Retinal pigment epithelial cell (primary cell): ENCODE measurements around the gene PCDHGB1.
"Not testable (repeated sequence)": the region's sequence is repeated elsewhere in the genome, so short reads cannot be mapped to it uniquely, and the experiment has no call there.

Experiments used
- DNase-seq: peaks from one replicate; pipeline ENCODE4 v3.0.0-alpha.2; 2010; ENCODE audit warnings: low read depth
- H3K4me3 ChIP-seq: 2 replicates; pipeline ENCODE4 v1.5.1; 2011; ENCODE audit warnings: mild to moderate bottlenecking, low read length, control low read depth, moderate library complexity
- TF ChIP-seq, protein P1 (sequence below): conservative IDR thresholded peaks from 2 replicates; pipeline ENCODE4 v1.5.1; 2011; ENCODE audit warnings: low read depth, low read length, control low read depth, inconsistent platforms

Gene PCDHGB1

DNA sequence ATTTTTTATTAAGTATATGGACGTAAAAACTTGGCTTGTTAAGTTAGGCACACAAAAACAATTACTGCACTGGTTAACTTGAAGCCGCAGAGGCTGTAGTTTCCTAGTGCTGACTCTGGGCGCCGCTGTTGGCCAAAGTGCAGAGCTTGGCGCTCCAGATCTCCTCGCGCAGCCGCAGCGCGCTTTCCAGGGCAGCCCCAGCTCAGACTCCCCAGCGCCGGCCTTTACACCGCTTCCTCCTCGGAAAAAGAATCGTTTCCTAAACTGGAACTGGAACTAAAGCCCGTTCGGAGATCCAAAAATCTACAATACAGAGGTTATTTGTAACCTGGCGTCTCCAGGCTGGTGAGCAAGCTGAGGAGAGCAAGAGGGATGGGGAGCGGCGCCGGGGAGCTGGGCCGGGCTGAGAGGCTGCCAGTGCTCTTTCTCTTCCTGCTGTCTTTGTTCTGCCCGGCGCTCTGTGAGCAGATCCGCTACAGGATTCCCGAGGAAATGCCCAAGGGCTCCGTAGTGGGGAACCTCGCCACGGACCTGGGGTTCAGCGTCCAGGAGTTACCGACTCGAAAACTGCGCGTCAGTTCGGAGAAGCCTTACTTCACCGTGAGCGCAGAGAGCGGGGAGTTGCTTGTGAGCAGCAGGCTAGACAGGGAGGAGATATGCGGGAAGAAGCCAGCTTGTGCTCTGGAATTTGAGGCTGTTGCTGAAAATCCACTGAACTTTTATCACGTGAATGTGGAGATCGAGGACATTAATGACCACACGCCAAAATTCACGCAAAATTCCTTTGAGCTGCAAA, 48.1 kb downstream of the PCDHGB1 start, which contains the start of gene PCDHGB5:
PCDHGB5 (plus strand) TSS at position 192 of the 796 bp plus-strand sequence; CDS start at position 373, 181 bp downstream.
- H3K4me3 ChIP-seq = peak within 1 kb of the TSS; percentile 36
- DNase-seq = not testable (repeated sequence)
- TF ChIP-seq, protein P1, sequence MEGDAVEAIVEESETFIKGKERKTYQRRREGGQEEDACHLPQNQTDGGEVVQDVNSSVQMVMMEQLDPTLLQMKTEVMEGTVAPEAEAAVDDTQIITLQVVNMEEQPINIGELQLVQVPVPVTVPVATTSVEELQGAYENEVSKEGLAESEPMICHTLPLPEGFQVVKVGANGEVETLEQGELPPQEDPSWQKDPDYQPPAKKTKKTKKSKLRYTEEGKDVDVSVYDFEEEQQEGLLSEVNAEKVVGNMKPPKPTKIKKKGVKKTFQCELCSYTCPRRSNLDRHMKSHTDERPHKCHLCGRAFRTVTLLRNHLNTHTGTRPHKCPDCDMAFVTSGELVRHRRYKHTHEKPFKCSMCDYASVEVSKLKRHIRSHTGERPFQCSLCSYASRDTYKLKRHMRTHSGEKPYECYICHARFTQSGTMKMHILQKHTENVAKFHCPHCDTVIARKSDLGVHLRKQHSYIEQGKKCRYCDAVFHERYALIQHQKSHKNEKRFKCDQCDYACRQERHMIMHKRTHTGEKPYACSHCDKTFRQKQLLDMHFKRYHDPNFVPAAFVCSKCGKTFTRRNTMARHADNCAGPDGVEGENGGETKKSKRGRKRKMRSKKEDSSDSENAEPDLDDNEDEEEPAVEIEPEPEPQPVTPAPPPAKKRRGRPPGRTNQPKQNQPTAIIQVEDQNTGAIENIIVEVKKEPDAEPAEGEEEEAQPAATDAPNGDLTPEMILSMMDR = peak; percentile 56

DNA sequence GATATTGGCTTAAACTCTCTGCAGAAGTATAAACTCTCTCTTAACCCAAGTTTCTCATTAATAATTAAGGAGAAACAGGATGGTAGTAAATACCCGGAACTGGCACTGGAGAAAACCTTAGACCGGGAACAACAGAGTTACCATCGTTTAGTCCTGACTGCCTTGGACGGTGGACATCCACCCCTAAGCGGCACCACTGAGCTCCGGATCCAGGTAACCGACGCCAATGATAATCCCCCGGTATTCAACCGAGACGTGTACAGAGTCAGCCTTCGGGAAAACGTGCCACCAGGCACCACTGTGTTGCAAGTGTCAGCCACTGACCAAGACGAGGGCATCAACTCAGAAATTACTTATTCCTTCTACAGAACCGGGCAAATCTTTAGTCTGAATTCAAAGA, 48.7 kb downstream of the PCDHGB1 start:
- TF ChIP-seq, protein P1 = no peak
- H3K4me3 ChIP-seq = no peak overlapping the region
- DNase-seq = no peak

DNA sequence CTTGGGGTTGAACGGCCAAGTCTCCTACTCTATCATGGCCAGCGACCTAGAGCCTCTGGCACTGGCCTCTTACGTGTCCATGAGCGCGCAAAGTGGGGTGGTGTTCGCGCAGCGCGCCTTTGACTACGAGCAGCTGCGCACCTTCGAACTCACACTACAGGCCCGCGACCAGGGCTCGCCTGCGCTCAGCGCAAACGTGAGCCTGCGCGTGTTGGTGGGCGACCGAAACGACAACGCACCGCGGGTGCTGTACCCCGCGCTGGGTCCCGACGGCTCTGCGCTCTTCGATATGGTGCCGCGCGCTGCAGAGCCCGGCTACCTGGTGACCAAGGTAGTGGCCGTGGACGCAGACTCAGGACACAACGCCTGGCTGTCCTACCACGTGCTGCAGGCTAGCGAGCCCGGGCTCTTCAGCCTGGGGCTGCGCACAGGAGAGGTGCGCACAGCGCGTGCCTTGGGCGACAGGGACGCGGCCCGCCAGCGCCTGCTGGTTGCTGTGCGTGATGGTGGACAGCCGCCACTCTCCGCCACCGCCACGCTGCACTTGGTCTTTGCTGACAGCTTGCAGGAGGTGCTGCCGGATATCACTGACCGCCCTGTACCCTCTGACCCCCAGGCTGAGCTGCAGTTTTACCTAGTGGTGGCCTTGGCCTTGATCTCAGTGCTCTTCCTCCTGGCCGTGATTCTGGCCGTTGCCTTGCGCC, 49.8 kb downstream of the PCDHGB1 start:
- DNase-seq = no peak
- TF ChIP-seq, protein P1 = no peak
- H3K4me3 ChIP-seq = no peak overlapping the region
